ENCODE measurements around the gene GFY.

GFY gene

GRCh38 chr19:49475191-49475917 is 50.2 kb downstream of the GFY start:
- H3K36me3 ChIP-seq (ENCODE audit: control insufficient read depth in 1 of 2, insufficient read depth in 2 of 2, low read length in 2 of 2) = peaks cover 0 to under 1% of the 10 kb centered on the region in 2 donors
- peak overlapping the region; percentile 60 to 82 for H3K9ac ChIP-seq (ENCODE audit: low read depth in 1 of 2, low read length in 2 of 2)
- H3K27ac ChIP-seq (ENCODE audit: low read depth, low read length) = no peak overlapping the region
- H3K27me3 ChIP-seq (ENCODE audit: control insufficient read depth in 1 of 2, insufficient read depth in 2 of 2, low read length in 2 of 2) = no peaks in the 10 kb centered on the region
- no peaks in the 10 kb centered on the region for H3K9me3 ChIP-seq (ENCODE audit: control insufficient read depth in 1 of 2, low read length in 2 of 2)
- H3K4me3 ChIP-seq (ENCODE audit: low read depth in 1 of 2, low read length in 2 of 2) = peak overlapping the region; percentile 67 to 81
- peaks cover 4 to 11% of the 10 kb centered on the region in 2 donors for H3K4me1 ChIP-seq (ENCODE audit: control insufficient read depth in 1 of 2, insufficient read depth in 2 of 2, low read length in 2 of 2)

DNA sequence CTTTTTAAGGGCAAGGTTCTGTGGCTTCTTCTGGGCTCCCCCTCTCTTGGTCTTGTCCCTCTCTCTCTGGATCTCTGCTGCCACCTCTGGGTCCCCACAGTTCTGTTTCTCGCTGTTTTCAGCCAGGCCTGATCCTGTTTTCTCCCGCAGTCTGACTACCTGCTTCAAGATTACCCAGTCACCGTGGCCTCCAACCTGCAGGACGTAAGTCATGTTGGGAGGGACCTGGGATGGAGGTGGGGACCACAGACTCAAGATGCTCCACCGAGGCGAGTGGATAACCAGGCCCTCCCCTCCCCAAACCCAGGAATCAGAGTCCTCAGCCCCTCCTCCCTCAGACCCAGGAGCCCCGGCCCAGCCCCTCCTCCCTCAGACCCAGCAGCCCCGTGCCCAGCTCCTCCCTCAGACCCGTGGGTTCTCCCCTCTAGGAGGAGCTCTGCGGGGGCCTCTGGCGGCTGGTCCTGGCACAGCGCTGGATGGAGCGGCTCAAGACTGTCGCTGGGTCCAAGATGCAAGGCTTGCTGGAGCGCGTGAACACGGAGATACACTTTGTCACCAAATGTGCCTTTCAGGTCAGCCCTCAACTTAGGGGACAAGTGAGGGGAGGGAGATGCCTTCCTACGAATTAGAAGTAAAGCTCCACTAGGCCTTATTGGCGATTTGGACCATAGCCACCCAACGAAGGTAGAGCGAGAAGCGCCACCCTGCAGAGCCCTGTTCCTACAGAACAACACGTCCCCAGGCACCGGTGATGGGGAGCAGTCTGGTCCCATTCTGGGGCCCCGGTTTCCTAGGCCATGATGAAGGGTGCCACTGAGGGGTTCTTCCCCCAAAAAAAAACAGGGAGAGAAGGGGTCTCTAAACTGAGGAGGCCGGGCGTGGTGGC is 51.0 kb downstream of the GFY start:
- H3K9me3 ChIP-seq (ENCODE audit: control insufficient read depth in 1 of 2, low read length in 2 of 2) = no peaks in the 10 kb centered on the region
- H3K27ac ChIP-seq (ENCODE audit: low read depth, low read length) = no peak overlapping the region

More for the DNA sequence above, 51.0 kb downstream of the GFY start:
- Histone ChIP-seq H3K36me3 (ENCODE audit: control insufficient read depth in 1 of 2, insufficient read depth in 2 of 2, low read length in 2 of 2) (no peaks in the 10 kb centered on the region), H3K27me3 (ENCODE audit: control insufficient read depth in 1 of 2, insufficient read depth in 2 of 2, low read length in 2 of 2) (no peaks in the 10 kb centered on the region), H3K4me3 (ENCODE audit: low read depth in 1 of 2, low read length in 2 of 2) (peak overlapping the region in 1 of 2 donors; percentile 81), H3K4me1 (ENCODE audit: control insufficient read depth in 1 of 2, insufficient read depth in 2 of 2, low read length in 2 of 2) (peaks cover 4 to 8% of the 10 kb centered on the region in 2 donors), H3K9ac (ENCODE audit: low read depth in 1 of 2, low read length in 2 of 2) (peak overlapping the region in 1 of 2 donors; percentile 6)

Measured in duodenal mucosa (tissue), 2 donors.